H1 (cell line): ENCODE measurements around the gene CLIP4. TPM values are rescaled to one million over a fixed set of nuclear protein-coding genes. Genes with fewer than 3 reads are reported as not detected.

Source experiments
- FOSL1 ChIP-seq: IDR thresholded peaks from 2 replicates; pipeline ENCODE4 v1.6.1; 2011; ENCODE audit warnings: mild to moderate bottlenecking, low read depth, low read length, moderate library complexity; ENCODE audit not compliant: insufficient read depth
- JUND ChIP-seq: IDR thresholded peaks from 2 replicates; pipeline ENCODE4 v1.6.1; 2011; ENCODE audit warnings: mild to moderate bottlenecking, improper control_type of control experiment, low read length
- KDM4A ChIP-seq: IDR thresholded peaks from one replicate; pipeline ENCODE4 v1.7.1; 2012; ENCODE audit warnings: low read depth, mild to moderate bottlenecking, moderate library complexity, low read length, inconsistent platforms; ENCODE audit not compliant: severe bottlenecking
- PHF8 ChIP-seq: fragments of 200-600 bp; sonication (generic); conservative IDR thresholded peaks from 2 replicates; pipeline ENCODE4 v1.7.1; 2012; ENCODE audit warnings: low read depth, mild to moderate bottlenecking, inconsistent platforms, low read length, moderate library complexity
- POLR2AphosphoS5 ChIP-seq: IDR thresholded peaks from 2 replicates; pipeline ENCODE4 v1.6.1; 2011; ENCODE audit warnings: low read depth, low read length
- polyA plus RNA-seq, 7 experiments: library from polyadenylated mRNA; depleted of rRNA in 3 of 7; stranded (reverse) in 5 of 7; unstranded in 2 of 7; fragments of >200 nt in 5 of 7; fragments of 200-250 nt in 2 of 7; gene quantifications; 1 replicate in 5 of 7; 2 replicates in 1 of 7; 4 replicates in 1 of 7; pipeline versions ENCODE4 v1.2.1 to v1.2.3, GENCODE V29; 2011 to 2013; ENCODE audit warnings: missing spikeins in 2 of 7, mixed read lengths in 2 of 7
- total RNA-seq: library from RNA; stranded (reverse); fragmentation: NEBNext Ultra II Directional; extraction: Animal tissue kit (Norgen Biotek cat#: 25700); gene quantifications from 2 replicates; pipeline ENCODE4 v1.2.1, GENCODE V29; 2021

Gene CLIP4
- total and polyA plus RNA-seq, 2 of the 8 experiments (the other 6 are each of a cell fraction or from before 2014, with no cell fraction given) = 0.08 to 0.09 TPM

DNA sequence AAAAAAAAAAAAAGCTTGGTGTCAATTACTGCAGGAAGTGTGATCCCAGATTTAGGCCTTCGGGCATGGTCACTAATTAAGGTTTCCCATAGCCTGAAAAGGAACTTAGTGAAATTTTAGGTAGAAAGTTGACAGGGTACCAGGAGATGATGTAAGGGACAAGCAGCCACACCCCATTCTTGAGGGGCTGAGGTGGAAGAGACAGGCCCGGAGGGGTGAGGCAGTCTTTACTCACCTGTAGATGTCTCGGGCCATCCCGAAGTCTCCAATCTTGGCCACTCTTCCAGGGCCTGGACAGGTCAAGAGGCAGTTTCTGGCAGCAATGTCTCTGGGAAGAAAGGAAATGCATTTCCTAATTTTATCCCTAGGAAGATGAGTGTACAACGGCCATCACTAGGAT is 94.3 kb downstream of the CLIP4 start (continued):
- no peak for TF ChIP-seq POLR2AphosphoS5
- TF ChIP-seq KDM4A = no peak
- TF ChIP-seq FOSL1 = no peak
- TF ChIP-seq JUND = no peak
- TF ChIP-seq PHF8 = no peak
